Epithelial cell of alveolus of lung (primary cell): ENCODE data around the gene PDGFA. TPM values are rescaled to one million over a fixed set of nuclear protein-coding genes. Genes with fewer than 3 reads are reported as not detected.

Experiments
- total RNA-seq: library from RNA; depleted of rRNA; stranded (reverse); fragments of >200 nt; gene quantifications from 2 replicates; pipeline ENCODE4 v1.2.1, GENCODE V29; 2015

PDGFA gene
- total RNA-seq, result 1.5 and 23.4 TPM in 2 replicates

GRCh38 chr7:519484-520390 is at the start of gene PDGFA:
PDGFA (minus strand) TSS chr7:519846; CDS start chr7:519001, 845 bp downstream.

Other genes starting within 250 kb of the PDGFA start
- not detected in 2 replicates for gene FOXL3, start 229.7 kb downstream of the PDGFA start, total RNA-seq
- 22.8 and 40.5 TPM in 2 replicates for gene DNAAF5, start 206.9 kb upstream of the PDGFA start, total RNA-seq
- 6.9 and 17.8 TPM in 2 replicates for gene PRKAR1B, start 207.4 kb upstream of the PDGFA start, total RNA-seq